GM18907 (cell line): Measurements from ENCODE around the gene MLLT3.
"Not testable (repeated sequence)": the region's sequence is repeated elsewhere in the genome, so short reads cannot be mapped to it uniquely, and the experiment has no call there.

ENCODE experiments used
- ATAC-seq: cut with Tn5 transposase; IDR thresholded peaks from one replicate; pipeline ENCODE4 v1.9.1; 2021; ENCODE audit warnings: mild to moderate bottlenecking, moderate library complexity; ENCODE audit not compliant: unreplicated experiment

Gene MLLT3

GRCh38 chr9:20622330-20623020 is at the start of gene MLLT3:
MLLT3 (minus strand) TSS chr9:20622499.
- peak; percentile 79 for ATAC-seq

DNA sequence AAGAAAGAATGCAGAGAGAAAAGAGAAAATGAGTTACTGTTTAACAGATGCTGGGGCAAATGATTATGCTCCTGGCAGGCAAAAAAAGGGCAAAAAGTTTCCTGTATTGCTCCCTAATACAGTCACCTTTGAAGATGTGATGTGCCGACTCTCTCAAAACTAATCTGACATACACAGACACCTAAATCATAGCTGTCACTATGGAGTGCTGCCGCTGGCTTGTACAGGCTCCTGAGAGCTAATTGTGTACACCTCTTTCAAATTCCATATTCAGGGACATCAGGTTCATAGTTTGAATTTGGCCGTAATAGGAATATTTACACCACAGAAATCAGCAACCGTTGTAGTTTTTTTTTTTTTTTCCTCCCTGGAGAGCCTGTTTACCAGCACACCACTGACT is 49.3 kb upstream of the MLLT3 start:
- no peak for ATAC-seq

DNA sequence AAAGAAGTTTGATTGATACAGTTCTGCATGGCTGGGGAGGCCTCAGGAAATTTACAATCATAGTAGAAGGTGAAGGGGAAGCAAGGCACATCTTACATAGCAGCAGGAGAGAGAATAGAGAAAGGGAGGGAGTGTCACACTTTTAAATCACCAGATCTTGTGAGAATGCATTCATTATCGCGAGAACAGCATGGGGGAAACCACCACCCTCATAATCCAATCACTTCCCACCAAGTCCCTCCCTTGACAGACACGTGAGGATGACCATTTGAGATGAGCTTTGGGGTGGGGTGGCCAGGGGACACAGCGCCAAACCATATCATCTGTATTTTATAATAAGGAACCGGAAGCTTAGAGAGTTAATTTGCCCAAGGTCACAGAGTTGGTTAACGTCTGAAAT is 48.1 kb upstream of the MLLT3 start:
- no peak for ATAC-seq

DNA sequence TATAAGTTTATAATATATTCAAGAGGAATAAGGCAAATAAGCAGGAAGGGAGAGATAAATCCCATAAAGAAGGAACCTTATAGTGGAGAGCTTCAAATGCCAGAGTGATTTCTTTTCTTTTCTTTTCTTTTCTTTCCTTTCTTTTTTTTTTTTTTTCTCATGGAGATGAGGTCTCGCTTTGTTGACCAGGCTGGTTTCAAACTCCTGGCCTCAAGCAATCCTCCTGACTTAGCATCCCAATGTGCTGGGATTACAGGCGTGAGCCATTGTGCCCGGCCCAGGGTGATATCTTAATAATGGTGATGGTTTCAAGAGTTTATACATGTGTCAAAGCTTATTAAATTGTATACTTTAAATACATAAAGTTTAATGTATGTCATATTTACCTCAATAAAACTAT is 42.2 kb upstream of the MLLT3 start:
- no peak for ATAC-seq

- no peak for ATAC-seq
These were observed 40.8 kb upstream of the MLLT3 start for GRCh38 chr9:20663133-20663532.

GRCh38 chr9:20662156-20662555 is 39.9 kb upstream of the MLLT3 start:
- ATAC-seq, result no peak

DNA sequence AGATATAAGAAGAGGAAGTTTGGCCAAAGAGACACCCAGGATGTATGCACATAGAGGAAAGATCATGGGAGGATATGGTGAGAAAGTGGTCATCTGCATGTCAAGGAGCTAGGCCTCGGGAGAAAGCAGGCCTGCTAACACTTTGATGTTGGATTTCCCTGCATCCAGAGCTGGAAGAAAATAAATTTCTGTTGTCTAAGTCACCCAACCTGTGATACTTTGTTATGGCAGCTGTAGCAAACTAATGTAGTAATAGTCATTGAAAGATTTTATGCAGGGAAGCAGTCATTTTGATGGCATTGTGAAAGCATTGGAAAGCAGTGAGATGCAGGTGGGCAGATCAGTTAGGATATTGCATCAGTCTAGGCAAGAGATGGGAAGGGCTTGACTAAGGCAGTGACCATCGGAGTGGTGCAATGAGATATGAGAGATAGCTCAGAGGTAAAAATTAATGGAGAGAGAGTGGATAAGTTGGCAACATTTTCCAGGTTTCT is 37.2 kb upstream of the MLLT3 start:
- no peak for ATAC-seq

- ATAC-seq, result no peak
These were observed 36.6 kb upstream of the MLLT3 start for GRCh38 chr9:20658677-20659473.

DNA sequence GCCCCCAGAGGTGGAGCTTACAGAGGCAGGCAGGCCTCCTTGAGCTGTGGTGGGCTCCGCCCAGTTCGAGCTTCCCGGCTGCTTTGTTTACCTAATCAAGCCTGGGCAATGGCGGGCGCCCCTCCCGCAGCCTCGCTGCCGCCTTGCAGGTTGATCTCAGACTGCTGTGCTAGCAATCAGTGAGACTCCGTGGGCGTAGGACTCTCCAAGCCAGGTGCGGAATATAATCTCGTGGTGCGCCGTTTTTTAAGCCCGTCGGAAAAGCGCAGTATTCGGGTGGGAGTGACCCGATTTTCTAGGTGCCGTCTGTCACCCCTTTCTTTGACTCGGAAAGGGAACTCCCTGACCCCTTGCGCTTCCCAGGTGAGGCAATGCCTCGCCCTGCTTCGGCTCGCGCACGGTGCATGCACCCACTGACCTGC is 36.0 kb upstream of the MLLT3 start:
- not testable (repeated sequence) for ATAC-seq

DNA sequence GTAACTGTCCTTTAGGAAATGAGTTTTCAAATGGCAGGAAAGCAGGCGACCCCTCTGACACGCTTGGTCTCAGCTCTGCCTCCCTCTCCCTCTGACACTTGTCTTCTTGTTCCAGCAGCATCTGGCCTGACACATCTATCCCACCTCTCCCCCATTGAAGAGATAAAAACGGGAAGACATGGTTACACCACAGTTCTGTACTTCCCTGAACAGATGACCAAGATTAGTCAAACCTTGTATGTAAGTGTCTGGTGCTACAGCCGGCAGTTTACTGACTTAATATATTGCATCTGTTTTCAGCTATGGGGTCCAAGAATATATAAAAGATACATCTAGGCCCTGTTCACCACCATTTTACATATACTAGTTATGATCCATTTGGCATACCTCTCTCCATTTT is 29.6 kb upstream of the MLLT3 start:
- ATAC-seq, result no peak

- ATAC-seq, result no peak
These were observed 28.5 kb upstream of the MLLT3 start for GRCh38 chr9:20650750-20651299.

- no peak for ATAC-seq
These were observed 28.0 kb upstream of the MLLT3 start for GRCh38 chr9:20650313-20650712.

- ATAC-seq, result no peak
These were observed 27.1 kb upstream of the MLLT3 start for GRCh38 chr9:20649381-20649780.

- no peak for ATAC-seq
These were observed 24.4 kb upstream of the MLLT3 start for GRCh38 chr9:20646656-20647055.

DNA sequence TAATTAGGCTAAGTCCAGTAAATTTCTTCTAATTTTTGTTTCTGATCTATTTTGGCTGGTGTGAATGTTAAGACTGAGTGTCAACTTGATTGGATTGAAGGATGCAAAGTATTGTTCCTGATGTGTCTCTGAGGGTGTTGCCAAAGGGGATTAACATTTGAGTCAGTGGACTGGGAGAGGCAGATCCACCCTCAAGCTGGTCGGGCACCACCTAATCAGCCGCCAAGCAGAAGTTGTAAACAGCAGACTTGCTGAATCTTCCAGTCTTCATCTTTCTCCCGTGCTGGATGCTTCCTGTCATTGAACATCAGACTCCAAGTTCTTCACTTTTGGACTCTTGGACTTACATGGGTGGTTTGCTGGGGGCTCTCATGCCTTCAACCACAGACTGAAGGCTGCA is 21.4 kb upstream of the MLLT3 start:
- ATAC-seq, result no peak

DNA sequence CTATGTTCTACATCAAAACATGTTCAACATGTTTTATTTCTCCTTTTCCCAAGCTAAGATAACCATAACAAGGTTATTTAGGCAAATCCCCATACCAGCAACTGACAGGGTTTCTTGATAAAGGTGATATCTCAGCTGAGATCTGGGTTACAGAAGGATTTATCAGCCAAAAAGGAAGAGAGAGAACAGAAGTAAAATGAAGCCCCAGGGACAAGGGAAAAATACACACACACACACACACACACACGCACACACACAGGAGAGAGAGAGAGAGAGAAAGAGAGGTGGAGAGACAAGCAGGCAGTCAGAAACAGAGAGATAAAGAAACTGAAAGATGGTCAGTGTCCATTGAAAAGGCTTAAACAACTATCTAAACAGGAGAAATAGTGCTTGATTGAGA is 19.7 kb upstream of the MLLT3 start:
- ATAC-seq, result no peak

DNA sequence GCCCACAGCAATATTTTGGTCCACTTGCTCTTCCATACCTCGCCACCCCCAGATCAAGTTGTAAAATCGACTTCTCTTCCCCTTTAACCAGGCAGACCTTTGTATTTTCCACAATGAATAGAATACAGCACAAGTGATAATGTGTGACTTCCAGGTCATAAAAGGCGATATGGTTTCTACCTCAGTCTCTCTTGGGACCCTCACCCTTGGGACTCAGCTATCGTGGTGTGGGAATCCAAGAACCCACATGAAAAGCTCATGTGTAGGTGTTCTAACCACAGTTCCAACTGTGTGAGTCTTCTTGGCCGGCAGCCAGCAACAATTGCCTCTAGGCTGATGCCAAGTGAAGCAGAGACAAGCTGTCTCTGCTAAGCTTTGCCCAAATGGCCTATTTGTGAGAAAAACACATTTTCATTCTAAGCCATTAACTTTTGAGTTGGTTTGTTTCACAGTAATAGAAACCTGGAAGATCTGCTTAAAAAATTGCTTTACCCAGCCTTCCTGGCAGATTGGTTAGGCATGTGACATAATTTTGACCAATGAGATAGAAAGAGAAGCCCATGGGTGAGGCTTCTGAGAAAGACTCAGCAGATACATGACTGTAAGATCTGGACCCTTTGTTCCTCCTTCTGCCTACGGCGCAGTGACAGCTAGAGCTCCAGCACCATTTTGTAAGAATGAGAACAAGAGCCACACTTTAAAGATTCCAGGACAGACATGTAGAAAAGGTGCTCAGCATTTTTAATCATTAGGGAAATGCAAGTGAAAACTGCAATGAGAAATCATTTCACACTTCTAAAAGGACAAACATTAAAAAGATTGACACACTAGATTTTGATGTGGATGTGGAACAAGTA is 18.3 kb upstream of the MLLT3 start:
- peak; percentile 94 for ATAC-seq

- ATAC-seq, result no peak
These were observed 14.7 kb upstream of the MLLT3 start for GRCh38 chr9:20636888-20637440.

DNA sequence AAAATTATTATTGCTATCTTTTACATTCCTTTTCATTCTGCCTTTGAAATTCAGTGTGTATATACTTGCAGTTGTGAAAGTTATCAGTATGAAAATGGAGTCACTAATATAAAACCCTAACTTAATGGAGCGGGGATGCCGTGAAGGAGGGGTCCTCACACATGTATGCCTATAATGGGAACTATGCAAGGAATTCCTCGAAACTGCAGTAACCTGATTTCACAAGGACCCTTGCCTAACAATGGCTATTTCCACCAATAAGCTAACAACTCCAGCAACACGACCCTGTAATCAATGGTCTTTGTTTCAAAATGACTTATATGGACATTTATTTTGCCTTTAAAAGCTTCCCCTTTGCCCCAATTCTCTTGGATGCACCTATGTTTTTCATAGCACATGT is 12.6 kb upstream of the MLLT3 start:
- no peak for ATAC-seq

- no peak for ATAC-seq
These were observed 10.4 kb upstream of the MLLT3 start for GRCh38 chr9:20632705-20633104.
